IPS-18a (cell line): ENCODE measurements around the gene TMEM33.
"Not testable (repeated sequence)": the region's sequence is repeated elsewhere in the genome, so short reads cannot be mapped to it uniquely, and the experiment has no call there.

Source experiments
- H3K27ac ChIP-seq: one replicate; pipeline ENCODE4 v1.5.1; 2013; ENCODE audit warnings: low read length
- H3K27me3 ChIP-seq: one replicate; pipeline ENCODE4 v1.6.1; 2013; ENCODE audit warnings: mild to moderate bottlenecking, low read length; ENCODE audit not compliant: control insufficient read depth, insufficient read depth
- H3K36me3 ChIP-seq: one replicate; pipeline ENCODE4 v1.6.1; 2013; ENCODE audit warnings: low read depth, low read length; ENCODE audit not compliant: control insufficient read depth
- H3K4me1 ChIP-seq: one replicate; pipeline ENCODE4 v1.6.1; 2013; ENCODE audit warnings: low read depth, low read length; ENCODE audit not compliant: control insufficient read depth
- H3K4me3 ChIP-seq: one replicate; pipeline ENCODE4 v1.5.1; 2013; ENCODE audit warnings: low read length
- H3K9ac ChIP-seq: one replicate; pipeline ENCODE4 v1.6.1; 2013; ENCODE audit warnings: mild to moderate bottlenecking, low read length, moderate library complexity
- H3K9me3 ChIP-seq: one replicate; pipeline ENCODE4 v1.6.1; 2013; ENCODE audit warnings: low read depth, low read length; ENCODE audit not compliant: control insufficient read depth

TMEM33 gene

GRCh38 chr4:41913509-41913908 is 21.7 kb upstream of the TMEM33 start:
- H3K4me1 ChIP-seq: no peaks in the 10 kb centered on the region
- H3K4me3 ChIP-seq: no peak overlapping the region
- H3K27me3 ChIP-seq: peaks cover 16% of the 10 kb centered on the region
- no peaks in the 10 kb centered on the region for H3K9me3 ChIP-seq
- H3K27ac ChIP-seq: no peak overlapping the region
- no peaks in the 10 kb centered on the region for H3K36me3 ChIP-seq
- no peak overlapping the region for H3K9ac ChIP-seq

GRCh38 chr4:41918278-41918677 is 17.0 kb upstream of the TMEM33 start:
- H3K9me3 ChIP-seq: no peaks in the 10 kb centered on the region
- no peak overlapping the region for H3K4me3 ChIP-seq
- H3K36me3 ChIP-seq: no peaks in the 10 kb centered on the region
- H3K27ac ChIP-seq: no peak overlapping the region
- H3K4me1 ChIP-seq: no peaks in the 10 kb centered on the region
- no peak overlapping the region for H3K9ac ChIP-seq
- peaks cover 64% of the 10 kb centered on the region for H3K27me3 ChIP-seq

GRCh38 chr4:41920416-41920815 is 14.8 kb upstream of the TMEM33 start:
- not testable (repeated sequence) for H3K4me3 ChIP-seq, H3K4me1 ChIP-seq, H3K9ac ChIP-seq, H3K27ac ChIP-seq, H3K36me3 ChIP-seq, H3K9me3 ChIP-seq
- peaks cover 85% of the 10 kb centered on the region for H3K27me3 ChIP-seq

- Histone ChIP-seq H3K4me3 (no peak overlapping the region), H3K27ac (no peak overlapping the region), H3K9ac (no peak overlapping the region), H3K9me3 (no peaks in the 10 kb centered on the region), H3K36me3 (no peaks in the 10 kb centered on the region), H3K4me1 (no peaks in the 10 kb centered on the region), H3K27me3 (peaks cover 85% of the 10 kb centered on the region)
Measured at GRCh38 chr4:41921476-41921875, 13.8 kb upstream of the TMEM33 start.

GRCh38 chr4:41927796-41928499 is 7.3 kb upstream of the TMEM33 start:
- no peaks in the 10 kb centered on the region for H3K36me3 ChIP-seq
- H3K9me3 ChIP-seq: no peaks in the 10 kb centered on the region
- peaks cover 31% of the 10 kb centered on the region for H3K27me3 ChIP-seq
- no peak overlapping the region for H3K27ac ChIP-seq
- H3K4me3 ChIP-seq: no peak overlapping the region
- H3K4me1 ChIP-seq: no peaks in the 10 kb centered on the region
- H3K9ac ChIP-seq: no peak overlapping the region

- Histone ChIP-seq H3K9ac (no peak overlapping the region), H3K4me1 (no peaks in the 10 kb centered on the region), H3K27me3 (peaks cover 8% of the 10 kb centered on the region), H3K27ac (no peak overlapping the region), H3K4me3 (no peak overlapping the region), H3K36me3 (no peaks in the 10 kb centered on the region), H3K9me3 (no peaks in the 10 kb centered on the region)
Measured at GRCh38 chr4:41930139-41930831, 4.9 kb upstream of the TMEM33 start.

- Histone ChIP-seq H3K36me3 (peaks cover 4% of the 10 kb centered on the region), H3K27ac (no peak overlapping the region), H3K4me3 (no peak overlapping the region), H3K27me3 (peaks cover 7% of the 10 kb centered on the region), H3K4me1 (no peaks in the 10 kb centered on the region), H3K9ac (no peak overlapping the region), H3K9me3 (no peaks in the 10 kb centered on the region)
Measured at GRCh38 chr4:41932988-41933387, 2.2 kb upstream of the TMEM33 start.

GRCh38 chr4:41933997-41934503 is 1.2 kb upstream of the TMEM33 start:
- Histone ChIP-seq H3K27me3 (peaks cover 7% of the 10 kb centered on the region), H3K36me3 (peaks cover 11% of the 10 kb centered on the region), H3K27ac (no peak overlapping the region), H3K9me3 (no peaks in the 10 kb centered on the region), H3K4me1 (no peaks in the 10 kb centered on the region), H3K4me3 (no peak overlapping the region), H3K9ac (no peak overlapping the region)

GRCh38 chr4:41934514-41934900 is 722 bp upstream of the TMEM33 start:
- H3K4me3 ChIP-seq: peak overlapping the region; percentile 97
- no peak overlapping the region for H3K27ac ChIP-seq
- peaks cover 15% of the 10 kb centered on the region for H3K36me3 ChIP-seq
- H3K4me1 ChIP-seq: no peaks in the 10 kb centered on the region
- no peaks in the 10 kb centered on the region for H3K9me3 ChIP-seq
- H3K9ac ChIP-seq: no peak overlapping the region
- H3K27me3 ChIP-seq: peaks cover 7% of the 10 kb centered on the region

- H3K4me3 ChIP-seq: peak overlapping the region; percentile 97
- peak overlapping the region; percentile 75 for H3K27ac ChIP-seq
- H3K4me1 ChIP-seq: no peaks in the 10 kb centered on the region
- peaks cover 24% of the 10 kb centered on the region for H3K36me3 ChIP-seq
- no peaks in the 10 kb centered on the region for H3K9me3 ChIP-seq
- H3K9ac ChIP-seq: peak overlapping the region; percentile 93
- peaks cover 7% of the 10 kb centered on the region for H3K27me3 ChIP-seq
Measured at GRCh38 chr4:41935652-41936021, 408 bp downstream of the TMEM33 start.

GRCh38 chr4:41939016-41939626 is 3.9 kb downstream of the TMEM33 start:
- Histone ChIP-seq H3K4me1 (no peaks in the 10 kb centered on the region), H3K27me3 (no peaks in the 10 kb centered on the region), H3K4me3 (no peak overlapping the region), H3K9ac (no peak overlapping the region), H3K9me3 (no peaks in the 10 kb centered on the region), H3K27ac (no peak overlapping the region), H3K36me3 (peaks cover 55% of the 10 kb centered on the region)
